HL-60 (cell line): ENCODE results near the gene TP73.

Experiments used
- DNase-seq, 2 experiments: peaks; one replicate each; pipeline ENCODE4 v3.0.0-alpha.2; 2010 to 2020; ENCODE audit warnings: low read depth in 1 of 2, low spot score in 1 of 2
- H3K27ac ChIP-seq: fragments of 250-450 bp; sonication (Bioruptor Pico); replicated peaks from 2 replicates; pipeline ENCODE4 v1.5.1; 2020; ENCODE audit warnings: mild to moderate bottlenecking, moderate library complexity
- H3K27me3 ChIP-seq: fragments of 250-450 bp; sonication (Bioruptor Pico); 2 replicates; pipeline ENCODE4 v1.5.1; 2021; ENCODE audit warnings: mild to moderate bottlenecking, moderate library complexity; ENCODE audit not compliant: insufficient read depth, poor library complexity, severe bottlenecking
- H3K4me3 ChIP-seq: replicated peaks from 2 replicates; pipeline ENCODE4 v1.5.1; 2011; ENCODE audit warnings: mild to moderate bottlenecking, control low read depth, low read length; ENCODE audit not compliant: insufficient read depth
- GABPA ChIP-seq: IDR thresholded peaks from 2 replicates; pipeline ENCODE4 v1.6.1; 2012; ENCODE audit warnings: low read depth
- POLR2AphosphoS5 ChIP-seq: IDR thresholded peaks from 2 replicates; pipeline ENCODE4 v1.6.1; 2012; ENCODE audit warnings: low read depth
- SPI1 ChIP-seq: IDR thresholded peaks from 2 replicates; pipeline ENCODE4 v1.6.1; 2012; ENCODE audit warnings: low read depth, mild to moderate bottlenecking, borderline replicate concordance
- TF ChIP-seq, protein P1 (sequence below): IDR thresholded peaks from one replicate; pipeline ENCODE4 v1.5.1; 2011; ENCODE audit warnings: low read length, control low read depth, inconsistent platforms; ENCODE audit not compliant: insufficient read depth
- TF ChIP-seq, protein P2 (sequence below): IDR thresholded peaks from 2 replicates; pipeline ENCODE4 v1.6.1; 2012; ENCODE audit warnings: low read depth; ENCODE audit not compliant: insufficient replicate concordance

TP73 gene

DNA sequence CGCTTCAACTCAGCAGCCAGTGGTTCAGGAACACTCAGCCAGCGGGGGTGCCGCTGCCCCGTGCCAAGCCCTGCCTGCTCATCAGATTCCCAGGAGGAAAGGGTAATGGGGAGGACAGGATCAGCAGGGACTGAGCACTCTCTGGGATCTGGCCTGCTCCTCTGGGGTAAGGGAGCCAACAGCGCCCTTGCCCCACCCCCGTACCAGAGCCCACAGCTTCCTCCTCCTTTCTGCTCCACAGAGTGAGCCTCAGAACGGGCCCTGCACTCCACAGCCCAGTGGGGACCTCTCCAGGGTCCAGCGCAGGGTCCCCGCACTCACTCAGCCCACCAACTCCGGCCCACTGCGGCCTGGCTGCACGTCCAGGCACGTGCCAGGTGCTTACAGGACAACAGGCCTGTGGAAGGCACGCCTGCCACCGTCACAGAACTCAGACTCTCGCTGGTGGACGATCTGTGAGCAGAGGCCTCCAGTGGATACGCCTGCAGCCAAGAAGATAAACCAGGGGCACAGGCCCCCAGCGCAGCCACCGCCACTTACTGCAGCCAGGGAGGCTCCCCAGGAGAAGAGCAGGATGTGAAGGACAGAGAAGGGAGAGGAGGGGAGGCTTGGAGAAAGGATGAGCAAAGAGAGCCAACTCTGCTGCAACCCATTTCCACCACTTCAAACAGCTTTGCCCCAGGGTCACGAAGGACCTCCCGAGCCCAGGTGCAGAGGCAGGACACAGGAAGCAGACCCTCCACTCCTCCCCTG, 43.1 kb upstream of the TP73 start:
- TF ChIP-seq POLR2AphosphoS5 (no peak), SPI1 (no peak), GABPA (no peak)
- TF ChIP-seq, protein P1, sequence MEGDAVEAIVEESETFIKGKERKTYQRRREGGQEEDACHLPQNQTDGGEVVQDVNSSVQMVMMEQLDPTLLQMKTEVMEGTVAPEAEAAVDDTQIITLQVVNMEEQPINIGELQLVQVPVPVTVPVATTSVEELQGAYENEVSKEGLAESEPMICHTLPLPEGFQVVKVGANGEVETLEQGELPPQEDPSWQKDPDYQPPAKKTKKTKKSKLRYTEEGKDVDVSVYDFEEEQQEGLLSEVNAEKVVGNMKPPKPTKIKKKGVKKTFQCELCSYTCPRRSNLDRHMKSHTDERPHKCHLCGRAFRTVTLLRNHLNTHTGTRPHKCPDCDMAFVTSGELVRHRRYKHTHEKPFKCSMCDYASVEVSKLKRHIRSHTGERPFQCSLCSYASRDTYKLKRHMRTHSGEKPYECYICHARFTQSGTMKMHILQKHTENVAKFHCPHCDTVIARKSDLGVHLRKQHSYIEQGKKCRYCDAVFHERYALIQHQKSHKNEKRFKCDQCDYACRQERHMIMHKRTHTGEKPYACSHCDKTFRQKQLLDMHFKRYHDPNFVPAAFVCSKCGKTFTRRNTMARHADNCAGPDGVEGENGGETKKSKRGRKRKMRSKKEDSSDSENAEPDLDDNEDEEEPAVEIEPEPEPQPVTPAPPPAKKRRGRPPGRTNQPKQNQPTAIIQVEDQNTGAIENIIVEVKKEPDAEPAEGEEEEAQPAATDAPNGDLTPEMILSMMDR, result no peak
- TF ChIP-seq, protein P2, sequence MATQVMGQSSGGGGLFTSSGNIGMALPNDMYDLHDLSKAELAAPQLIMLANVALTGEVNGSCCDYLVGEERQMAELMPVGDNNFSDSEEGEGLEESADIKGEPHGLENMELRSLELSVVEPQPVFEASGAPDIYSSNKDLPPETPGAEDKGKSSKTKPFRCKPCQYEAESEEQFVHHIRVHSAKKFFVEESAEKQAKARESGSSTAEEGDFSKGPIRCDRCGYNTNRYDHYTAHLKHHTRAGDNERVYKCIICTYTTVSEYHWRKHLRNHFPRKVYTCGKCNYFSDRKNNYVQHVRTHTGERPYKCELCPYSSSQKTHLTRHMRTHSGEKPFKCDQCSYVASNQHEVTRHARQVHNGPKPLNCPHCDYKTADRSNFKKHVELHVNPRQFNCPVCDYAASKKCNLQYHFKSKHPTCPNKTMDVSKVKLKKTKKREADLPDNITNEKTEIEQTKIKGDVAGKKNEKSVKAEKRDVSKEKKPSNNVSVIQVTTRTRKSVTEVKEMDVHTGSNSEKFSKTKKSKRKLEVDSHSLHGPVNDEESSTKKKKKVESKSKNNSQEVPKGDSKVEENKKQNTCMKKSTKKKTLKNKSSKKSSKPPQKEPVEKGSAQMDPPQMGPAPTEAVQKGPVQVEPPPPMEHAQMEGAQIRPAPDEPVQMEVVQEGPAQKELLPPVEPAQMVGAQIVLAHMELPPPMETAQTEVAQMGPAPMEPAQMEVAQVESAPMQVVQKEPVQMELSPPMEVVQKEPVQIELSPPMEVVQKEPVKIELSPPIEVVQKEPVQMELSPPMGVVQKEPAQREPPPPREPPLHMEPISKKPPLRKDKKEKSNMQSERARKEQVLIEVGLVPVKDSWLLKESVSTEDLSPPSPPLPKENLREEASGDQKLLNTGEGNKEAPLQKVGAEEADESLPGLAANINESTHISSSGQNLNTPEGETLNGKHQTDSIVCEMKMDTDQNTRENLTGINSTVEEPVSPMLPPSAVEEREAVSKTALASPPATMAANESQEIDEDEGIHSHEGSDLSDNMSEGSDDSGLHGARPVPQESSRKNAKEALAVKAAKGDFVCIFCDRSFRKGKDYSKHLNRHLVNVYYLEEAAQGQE, result no peak

DNA sequence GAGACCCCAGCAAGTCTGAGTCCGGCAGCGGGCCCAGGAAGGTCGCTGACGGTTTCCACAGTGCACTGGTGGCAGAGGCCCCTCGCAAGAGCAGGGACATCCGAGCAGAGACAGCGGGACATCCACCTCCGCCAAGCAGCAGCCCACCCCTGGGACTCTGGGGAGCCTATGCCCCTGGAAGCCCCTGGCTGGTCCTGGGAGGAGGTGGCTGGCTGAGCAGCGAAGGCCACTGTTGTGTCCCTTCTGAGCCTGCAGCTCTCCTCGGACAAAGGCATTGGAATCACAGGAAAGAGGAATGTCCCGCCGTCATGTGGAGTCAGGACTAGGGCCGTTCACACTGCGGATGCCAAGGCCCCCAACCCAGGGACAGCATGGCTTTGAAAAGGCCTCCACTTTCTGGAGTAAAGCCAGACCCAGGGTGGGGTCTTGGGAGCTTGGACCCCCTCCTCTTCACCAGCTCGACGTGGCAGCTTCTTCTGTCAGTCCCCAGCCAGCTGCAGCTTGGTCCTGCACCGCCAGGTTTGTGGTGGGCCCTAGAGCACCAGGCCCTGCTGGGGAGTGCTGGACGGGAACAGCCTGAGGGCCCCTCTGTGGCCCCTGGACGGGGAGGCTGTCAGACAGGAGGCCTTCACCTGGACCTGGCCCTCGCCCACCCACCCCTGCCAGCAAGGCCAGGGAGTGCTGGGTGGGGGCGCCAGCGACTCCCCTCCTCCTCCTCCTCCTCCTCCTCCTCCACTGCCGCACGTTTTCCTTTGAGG, 42.4 kb upstream of the TP73 start:
- TF ChIP-seq, protein P2, result no peak
- TF ChIP-seq POLR2AphosphoS5 (no peak), SPI1 (no peak), GABPA (no peak)
- TF ChIP-seq, protein P1, result no peak
- DNase-seq, result no peak
- Histone ChIP-seq H3K27me3 (peaks cover 8% of the 10 kb centered on the region), H3K27ac (peak overlapping the region; percentile 50; the same call in 1 of the 2 replicates), H3K4me3 (no peak overlapping the region)

More for the DNA sequence above, 43.1 kb upstream of the TP73 start:
- H3K4me3 ChIP-seq, result no peak overlapping the region
- H3K27me3 ChIP-seq, result peaks cover 8% of the 10 kb centered on the region
- peak overlapping the region; percentile 41; the same call in 1 of the 2 replicates for H3K27ac ChIP-seq
- peak in 1 of 2 experiments; percentile 57 for DNase-seq

DNA sequence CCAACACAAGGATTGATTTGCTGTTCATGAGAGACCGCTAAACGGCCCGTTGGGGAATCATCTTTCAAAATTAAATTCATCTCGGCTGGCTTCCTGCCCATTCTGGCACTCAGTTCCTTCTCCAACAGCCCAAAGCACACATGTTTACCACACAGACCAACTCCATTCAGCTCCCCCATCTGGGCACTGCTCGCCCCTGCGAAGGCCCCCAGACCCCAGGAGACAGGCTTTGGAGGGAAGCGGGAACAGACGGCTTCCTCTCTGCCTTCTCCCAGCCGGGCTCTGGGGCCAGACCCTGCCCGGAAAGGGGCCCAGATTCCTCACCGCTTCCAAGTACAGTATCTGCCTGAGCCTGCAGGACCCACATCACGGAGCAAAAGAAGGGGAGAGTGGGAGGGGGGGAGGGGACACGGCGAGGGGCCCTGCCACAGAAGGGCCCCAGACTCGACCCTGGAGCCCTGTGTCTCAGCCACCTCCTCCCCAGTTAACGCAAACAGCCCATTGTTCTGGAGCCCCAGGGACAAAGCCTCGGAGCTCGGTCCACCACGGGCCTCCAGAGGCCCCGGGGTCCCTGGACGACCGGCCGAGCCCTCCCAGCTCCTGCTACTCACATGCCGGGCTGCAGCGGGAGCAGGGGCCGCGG, 41.7 kb upstream of the TP73 start:
- peak in 1 of 2 experiments; percentile 57 for DNase-seq
- Histone ChIP-seq H3K27ac (peak overlapping the region; percentile 50), H3K4me3 (no peak overlapping the region), H3K27me3 (peaks cover 8% of the 10 kb centered on the region)
- TF ChIP-seq SPI1, result no peak; the same call in 1 of the 2 replicates
- no peak for TF ChIP-seq GABPA
